ENCODE measurements around the gene ZYX.
"Not testable (repeated sequence)": the region's sequence is repeated elsewhere in the genome, so short reads cannot be mapped to it uniquely, and the experiment has no call there.

Gene ZYX

GRCh38 chr7:143417734-143418383 is 36.7 kb downstream of the ZYX start:
- no peak for DNase-seq (ENCODE audit: low read depth)

- no peak for DNase-seq (ENCODE audit: low read depth)
These were observed 37.7 kb downstream of the ZYX start for GRCh38 chr7:143418681-143419458.

- no peak for DNase-seq (ENCODE audit: low read depth)
These were observed 38.7 kb downstream of the ZYX start for GRCh38 chr7:143419880-143420279.

GRCh38 chr7:143420624-143421023 is 39.5 kb downstream of the ZYX start:
- DNase-seq (ENCODE audit: low read depth): not testable (repeated sequence)

GRCh38 chr7:143422033-143422432 is 40.9 kb downstream of the ZYX start:
- DNase-seq (ENCODE audit: low read depth): no peak

- not testable (repeated sequence) for DNase-seq (ENCODE audit: low read depth)
These were observed 43.3 kb downstream of the ZYX start for GRCh38 chr7:143424476-143424875.

GRCh38 chr7:143426479-143427142 is 45.5 kb downstream of the ZYX start:
- DNase-seq (ENCODE audit: low read depth): no peak

- no peak for DNase-seq (ENCODE audit: low read depth)
These were observed 48.9 kb downstream of the ZYX start for GRCh38 chr7:143429770-143430698.

GRCh38 chr7:143431109-143431508 is 50.0 kb downstream of the ZYX start:
- DNase-seq (ENCODE audit: low read depth): no peak

GRCh38 chr7:143433759-143434158 is 52.6 kb downstream of the ZYX start:
- no peak for DNase-seq (ENCODE audit: low read depth)

GRCh38 chr7:143434660-143435059 is 53.5 kb downstream of the ZYX start:
- DNase-seq (ENCODE audit: low read depth): no peak

- no peak for DNase-seq (ENCODE audit: low read depth)
These were observed 54.1 kb downstream of the ZYX start for GRCh38 chr7:143435266-143435665.

- no peak for DNase-seq (ENCODE audit: low read depth)
These were observed 55.3 kb downstream of the ZYX start for GRCh38 chr7:143436325-143436946.

GRCh38 chr7:143437578-143437977 is 56.4 kb downstream of the ZYX start:
- no peak for DNase-seq (ENCODE audit: low read depth)

- no peak for DNase-seq (ENCODE audit: low read depth)
These were observed 58.7 kb downstream of the ZYX start for GRCh38 chr7:143439866-143440265.

Data from activated gamma-delta T cell treated with anti-CD3 and anti-CD28 coated beads, Interleukin-2, amount 50 U/mL, for 16 hours (primary cell).